Upper lobe of left lung (tissue), 6 donors: ENCODE results near the gene C5orf24. TPM values are rescaled to one million over a fixed set of nuclear protein-coding genes. Genes with fewer than 3 reads are reported as not detected.

Source experiments
- ATAC-seq, 2 donors: fragments of 200-7000 bp; cut with Tn5 transposase; one replicate each; pipeline ENCODE4 v1.9.1; 2022; ENCODE audit warnings: mild to moderate bottlenecking in 2 of 2, moderate library complexity in 2 of 2; ENCODE audit not compliant: low FRiP score in 2 of 2
- DNase-seq, 2 donors: peaks; one replicate each; pipeline ENCODE4 v3.0.0-alpha.2; 2019 to 2020
- H3K27ac ChIP-seq, 4 donors: fragments of 200-600 bp; sonication (generic); one replicate each; pipeline ENCODE4 v1.5.1; 2016 to 2019
- H3K27me3 ChIP-seq, 4 donors: fragments of 200-600 bp; sonication (generic); one replicate each; pipeline ENCODE4 v1.5.1; 2017 to 2019
- H3K36me3 ChIP-seq, 4 donors: fragments of 200-600 bp; sonication (generic); one replicate each; pipeline ENCODE4 v1.5.1; 2016 to 2019
- H3K4me1 ChIP-seq, 4 donors: fragments of 200-600 bp; sonication (generic); one replicate each; pipeline ENCODE4 v1.5.1; 2018 to 2019
- H3K4me3 ChIP-seq, 4 donors: fragments of 200-600 bp; sonication (generic); one replicate each; pipeline ENCODE4 v1.5.1; 2017 to 2019; ENCODE audit warnings: mild to moderate bottlenecking in 2 of 4, moderate library complexity in 1 of 4
- H3K9me3 ChIP-seq, 4 donors: fragments of 200-600 bp; sonication (generic); one replicate each; pipeline ENCODE4 v1.5.1; 2018 to 2019
- EP300 ChIP-seq, 4 donors: sonication (generic); formaldehyde crosslinking; IDR thresholded peaks; one replicate each; pipeline ENCODE4 v1.5.1; 2017; ENCODE audit warnings: antibody characterized with exemption in 4 of 4, control low read depth in 2 of 4
- POLR2A ChIP-seq, 4 donors: fragments of 450-650 bp; IDR thresholded peaks; one replicate each; pipeline ENCODE4 v1.5.1; 2016 to 2017; ENCODE audit warnings: antibody characterized with exemption in 4 of 4, mild to moderate bottlenecking in 2 of 4
- POLR2AphosphoS5 ChIP-seq, 2 donors: sonication (generic); formaldehyde crosslinking; IDR thresholded peaks; one replicate each; pipeline ENCODE4 v1.5.1; 2017; ENCODE audit warnings: antibody characterized with exemption in 2 of 2
- WGBS, 2 donors: methylation state at CpG; one replicate each; pipeline ENCODE4 v1.1.5; 2017 to 2018; 5-methylcytosine and 5-hydroxymethylcytosine counted together
- total RNA-seq, 6 donors: library from RNA; depleted of rRNA in 4 of 6; stranded (reverse); fragments of >200 nt in 4 of 6; gene quantifications; one replicate each; pipeline versions ENCODE4 v1.1.0 to v1.2.1, GENCODE V29; 2016 to 2021
- TF ChIP-seq, protein P1 (sequence below), 6 experiments: fragments of 450-650 bp in 4 of 6; fragments of 200-600 bp in 2 of 6; sonication (generic) in 2 of 6; IDR thresholded peaks; one replicate each; pipeline ENCODE4 v1.5.1; 2016 to 2019; ENCODE audit warnings: antibody characterized with exemption in 6 of 6
- donor health status: DM: no; HTN: no; CAD: no; lungs with moderate emphysema.
- donor health status: DM: no; HTN: yes; CAD: no; lungs with severe emphysema.

C5orf24 gene
- 10 to 100 TPM; 22.5 to 56.4 (median 35.5) TPM for total RNA-seq

DNA sequence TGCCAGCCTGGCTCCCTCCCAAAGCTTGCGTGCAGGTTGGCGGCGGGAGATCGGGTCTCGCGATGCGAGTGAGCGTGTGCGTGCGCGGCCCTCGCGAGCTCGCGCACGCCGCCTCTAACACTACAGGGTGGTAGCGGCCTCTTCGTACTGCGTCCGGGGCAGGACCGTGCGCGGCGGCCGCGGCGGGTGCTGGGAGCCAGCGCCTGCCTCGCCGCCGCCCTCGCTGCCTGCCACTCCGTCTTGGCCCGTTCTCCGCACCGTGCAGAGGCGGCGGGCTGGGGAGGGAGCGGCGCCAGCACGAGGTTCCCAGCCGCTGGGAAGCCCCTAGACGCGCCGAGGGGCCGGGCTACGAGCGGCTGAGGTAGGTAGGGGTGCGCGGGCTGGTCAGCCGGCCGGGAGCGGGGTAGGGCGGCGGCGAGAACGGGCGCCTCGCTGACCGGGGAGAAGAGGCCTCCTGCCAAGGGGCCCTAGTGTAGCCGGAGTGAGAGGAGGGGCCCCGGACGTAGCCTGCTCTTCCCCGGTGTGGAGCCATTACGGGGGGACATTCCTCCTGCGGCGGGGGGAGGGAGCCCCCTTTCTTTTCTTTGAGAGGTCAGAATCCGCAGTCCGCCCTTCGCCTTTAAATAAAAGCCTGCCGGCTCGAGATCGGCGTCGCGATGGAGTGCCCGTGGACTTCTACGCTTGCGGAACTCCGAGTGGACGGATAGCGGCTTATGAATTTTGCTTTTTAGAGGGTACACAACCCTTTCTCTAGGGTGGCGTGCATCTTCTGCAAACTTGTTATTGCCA, at the start of gene C5orf24:
Gene C5orf24, plus strand, starts transcription at position 117 of the 789 bp plus-strand sequence. CDS start 8,933 bp downstream, outside the sequence.
- peak within 1 kb of the TSS; percentile 43 to 91 (median 76) for H3K4me3 ChIP-seq
- TF ChIP-seq POLR2A (IDR thresholded peaks at IDR 0.05): peak; percentile 73 to 99 (median 92)
- peak in 1 of 4 donors; percentile 48 for TF ChIP-seq EP300 (IDR thresholded peaks at IDR 0.05)
- peak; percentile 90 to 93 for TF ChIP-seq POLR2AphosphoS5 (IDR thresholded peaks at IDR 0.05)
- TF ChIP-seq, protein P1, sequence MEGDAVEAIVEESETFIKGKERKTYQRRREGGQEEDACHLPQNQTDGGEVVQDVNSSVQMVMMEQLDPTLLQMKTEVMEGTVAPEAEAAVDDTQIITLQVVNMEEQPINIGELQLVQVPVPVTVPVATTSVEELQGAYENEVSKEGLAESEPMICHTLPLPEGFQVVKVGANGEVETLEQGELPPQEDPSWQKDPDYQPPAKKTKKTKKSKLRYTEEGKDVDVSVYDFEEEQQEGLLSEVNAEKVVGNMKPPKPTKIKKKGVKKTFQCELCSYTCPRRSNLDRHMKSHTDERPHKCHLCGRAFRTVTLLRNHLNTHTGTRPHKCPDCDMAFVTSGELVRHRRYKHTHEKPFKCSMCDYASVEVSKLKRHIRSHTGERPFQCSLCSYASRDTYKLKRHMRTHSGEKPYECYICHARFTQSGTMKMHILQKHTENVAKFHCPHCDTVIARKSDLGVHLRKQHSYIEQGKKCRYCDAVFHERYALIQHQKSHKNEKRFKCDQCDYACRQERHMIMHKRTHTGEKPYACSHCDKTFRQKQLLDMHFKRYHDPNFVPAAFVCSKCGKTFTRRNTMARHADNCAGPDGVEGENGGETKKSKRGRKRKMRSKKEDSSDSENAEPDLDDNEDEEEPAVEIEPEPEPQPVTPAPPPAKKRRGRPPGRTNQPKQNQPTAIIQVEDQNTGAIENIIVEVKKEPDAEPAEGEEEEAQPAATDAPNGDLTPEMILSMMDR (IDR thresholded peaks at IDR 0.05): peak in 1 of 6 experiments; percentile 30
- ATAC-seq (peak; percentile 99), DNase-seq (peak; percentile 95 to 99)
- WGBS, 2 donors: 0 to 1% methylated on average over 21 to 34 of the region's 84 CpGs
- peak within 1 kb of the TSS; percentile 90 to 97 (median 96) for H3K27ac ChIP-seq
- peaks cover 0 to 13% (median 5%) of the 10 kb centered on the region in 4 donors for H3K36me3 ChIP-seq
- H3K27me3 ChIP-seq: no peaks in the 10 kb centered on the region
- H3K9me3 ChIP-seq: no peaks in the 10 kb centered on the region
- peaks cover 27 to 48% (median 32%) of the 10 kb centered on the region in 4 donors for H3K4me1 ChIP-seq

DNA sequence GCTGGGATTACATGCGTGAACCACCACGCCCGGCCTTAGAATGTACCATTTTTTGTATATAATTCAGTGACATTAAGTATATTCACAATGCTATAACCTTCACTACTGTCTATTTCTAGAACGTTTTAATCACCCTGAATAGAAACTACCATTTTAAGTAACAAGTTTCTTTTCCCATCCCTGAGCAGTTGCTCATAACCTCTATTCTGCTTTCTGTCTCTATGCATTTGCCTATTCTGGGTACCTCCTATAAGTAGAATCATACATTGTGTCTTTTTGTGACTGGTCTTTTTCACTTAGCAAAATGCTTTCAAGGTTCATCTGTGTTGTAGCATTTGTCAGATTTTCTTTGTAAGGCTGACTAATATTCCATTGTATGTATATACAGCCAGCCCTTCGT, 47.3 kb upstream of the C5orf24 start:
- H3K27ac ChIP-seq: no peak overlapping the region
- no peaks in the 10 kb centered on the region for H3K9me3 ChIP-seq
- H3K36me3 ChIP-seq: peaks cover 15 to 89% (median 52%) of the 10 kb centered on the region in 4 donors
- WGBS, 2 donors: 88 to 94% methylated on average over 5 of the region's 5 CpGs
- H3K4me3 ChIP-seq: no peak overlapping the region
- DNase-seq (no peak), ATAC-seq (no peak)
- no peaks in the 10 kb centered on the region for H3K27me3 ChIP-seq
- no peaks in the 10 kb centered on the region for H3K4me1 ChIP-seq
- TF ChIP-seq POLR2AphosphoS5 (IDR thresholded peaks at IDR 0.05) (no peak), EP300 (IDR thresholded peaks at IDR 0.05) (no peak), POLR2A (IDR thresholded peaks at IDR 0.05) (no peak)
- TF ChIP-seq, protein P1 (IDR thresholded peaks at IDR 0.05): no peak

DNA sequence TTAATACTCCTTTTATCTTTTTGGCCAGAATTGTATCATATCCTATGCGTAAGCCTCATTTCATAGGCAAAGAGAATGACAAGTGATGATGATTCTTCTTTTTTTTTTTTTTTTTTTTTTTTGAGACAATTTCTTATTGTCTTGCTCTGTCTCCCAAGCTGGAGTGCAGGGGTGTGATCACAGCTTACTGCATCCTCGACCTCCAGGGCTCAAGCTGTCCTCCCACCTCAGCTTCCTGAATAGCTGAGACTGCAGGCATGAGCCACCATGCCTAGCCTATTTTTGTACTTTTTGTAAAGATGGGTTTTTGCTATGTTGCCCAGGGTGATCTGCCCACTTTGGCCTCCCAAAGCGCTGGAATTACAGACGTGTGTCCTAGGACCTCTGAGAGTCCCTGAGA, 41.9 kb upstream of the C5orf24 start:
- no peak for ATAC-seq
- no peak for TF ChIP-seq EP300 (IDR thresholded peaks at IDR 0.05)
- TF ChIP-seq, protein P1 (IDR thresholded peaks at IDR 0.05): no peak
- Histone ChIP-seq H3K36me3 (peaks cover 0 to 58% (median 21%) of the 10 kb centered on the region in 4 donors), H3K4me1 (no peaks in the 10 kb centered on the region), H3K4me3 (no peak overlapping the region), H3K27me3 (no peaks in the 10 kb centered on the region), H3K9me3 (no peaks in the 10 kb centered on the region), H3K27ac (no peak overlapping the region)
- no peak for DNase-seq
- WGBS, 2 donors: 87 to 94% methylated on average over 4 of the region's 4 CpGs

DNA sequence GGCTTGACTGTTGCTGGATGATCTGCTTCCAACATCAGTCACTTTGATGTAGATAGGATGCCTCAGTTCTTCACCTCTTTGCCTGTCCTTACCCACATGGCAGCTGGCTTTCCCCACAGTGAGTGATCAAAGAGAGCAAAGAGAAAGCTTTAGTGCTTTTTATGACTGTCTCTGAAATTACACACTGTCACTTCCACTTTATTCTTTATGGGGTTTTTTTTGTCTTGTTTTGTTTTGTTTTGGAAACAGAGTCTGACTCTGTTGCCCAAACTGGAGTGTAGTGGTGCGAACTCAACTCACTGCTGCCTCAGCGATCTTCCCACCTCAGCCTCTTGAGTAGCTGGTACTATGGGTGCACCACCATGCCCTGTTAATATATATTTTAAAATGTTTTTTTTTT, 32.4 kb upstream of the C5orf24 start:
- Histone ChIP-seq H3K27ac (no peak overlapping the region), H3K27me3 (no peaks in the 10 kb centered on the region), H3K4me3 (no peak overlapping the region), H3K36me3 (peaks cover 22 to 85% (median 38%) of the 10 kb centered on the region in 4 donors), H3K4me1 (no peaks in the 10 kb centered on the region), H3K9me3 (no peaks in the 10 kb centered on the region)
- DNase-seq (no peak), ATAC-seq (no peak)
- 96% methylated on average over 2 of the region's 2 CpGs for WGBS, 2 donors
- TF ChIP-seq POLR2A (IDR thresholded peaks at IDR 0.05): no peak
- no peak for TF ChIP-seq POLR2AphosphoS5 (IDR thresholded peaks at IDR 0.05)
- no peak for TF ChIP-seq EP300 (IDR thresholded peaks at IDR 0.05)
- TF ChIP-seq, protein P1 (IDR thresholded peaks at IDR 0.05): no peak
